ENCODE measurements around the gene DDX54.

DNA sequence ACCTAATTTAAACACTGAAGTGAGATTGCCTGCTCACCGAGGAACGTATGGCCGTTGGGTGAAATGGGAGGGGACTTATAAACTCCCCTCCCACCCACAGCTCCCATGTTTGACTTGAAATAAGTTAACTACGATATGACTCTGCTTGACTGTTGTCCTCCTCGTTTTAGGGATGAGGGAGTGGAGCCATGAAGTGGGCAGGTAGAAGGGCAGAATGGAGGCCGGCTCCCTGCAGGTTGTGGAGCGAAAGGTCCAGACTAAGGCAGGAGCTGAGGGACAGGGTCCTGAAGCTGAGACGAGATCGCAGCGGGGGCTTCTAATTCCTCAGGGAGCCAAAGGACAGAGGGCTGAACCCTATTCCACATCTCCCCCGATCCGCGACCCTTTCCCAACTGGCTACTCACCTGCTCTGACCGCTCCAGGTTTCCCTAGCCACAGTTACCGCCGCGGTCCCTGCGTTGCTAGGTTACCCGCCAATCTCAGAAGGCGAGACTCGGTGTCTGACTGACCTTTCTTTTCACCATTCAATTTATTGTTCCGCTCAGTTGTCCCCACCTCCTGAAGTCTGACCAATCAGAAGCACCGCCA is 35.4 kb upstream of the DDX54 start:
- TF ChIP-seq, protein P1, sequence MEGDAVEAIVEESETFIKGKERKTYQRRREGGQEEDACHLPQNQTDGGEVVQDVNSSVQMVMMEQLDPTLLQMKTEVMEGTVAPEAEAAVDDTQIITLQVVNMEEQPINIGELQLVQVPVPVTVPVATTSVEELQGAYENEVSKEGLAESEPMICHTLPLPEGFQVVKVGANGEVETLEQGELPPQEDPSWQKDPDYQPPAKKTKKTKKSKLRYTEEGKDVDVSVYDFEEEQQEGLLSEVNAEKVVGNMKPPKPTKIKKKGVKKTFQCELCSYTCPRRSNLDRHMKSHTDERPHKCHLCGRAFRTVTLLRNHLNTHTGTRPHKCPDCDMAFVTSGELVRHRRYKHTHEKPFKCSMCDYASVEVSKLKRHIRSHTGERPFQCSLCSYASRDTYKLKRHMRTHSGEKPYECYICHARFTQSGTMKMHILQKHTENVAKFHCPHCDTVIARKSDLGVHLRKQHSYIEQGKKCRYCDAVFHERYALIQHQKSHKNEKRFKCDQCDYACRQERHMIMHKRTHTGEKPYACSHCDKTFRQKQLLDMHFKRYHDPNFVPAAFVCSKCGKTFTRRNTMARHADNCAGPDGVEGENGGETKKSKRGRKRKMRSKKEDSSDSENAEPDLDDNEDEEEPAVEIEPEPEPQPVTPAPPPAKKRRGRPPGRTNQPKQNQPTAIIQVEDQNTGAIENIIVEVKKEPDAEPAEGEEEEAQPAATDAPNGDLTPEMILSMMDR (IDR thresholded peaks at IDR 0.05): no peak
- TF ChIP-seq POLR2A (IDR thresholded peaks at IDR 0.05): no peak

Data from body of pancreas (tissue), 4 donors.